ENCODE results near the gene MUC15.

The MUC15 gene
- 0 reads per million in 3 donors for total RNA-seq

DNA sequence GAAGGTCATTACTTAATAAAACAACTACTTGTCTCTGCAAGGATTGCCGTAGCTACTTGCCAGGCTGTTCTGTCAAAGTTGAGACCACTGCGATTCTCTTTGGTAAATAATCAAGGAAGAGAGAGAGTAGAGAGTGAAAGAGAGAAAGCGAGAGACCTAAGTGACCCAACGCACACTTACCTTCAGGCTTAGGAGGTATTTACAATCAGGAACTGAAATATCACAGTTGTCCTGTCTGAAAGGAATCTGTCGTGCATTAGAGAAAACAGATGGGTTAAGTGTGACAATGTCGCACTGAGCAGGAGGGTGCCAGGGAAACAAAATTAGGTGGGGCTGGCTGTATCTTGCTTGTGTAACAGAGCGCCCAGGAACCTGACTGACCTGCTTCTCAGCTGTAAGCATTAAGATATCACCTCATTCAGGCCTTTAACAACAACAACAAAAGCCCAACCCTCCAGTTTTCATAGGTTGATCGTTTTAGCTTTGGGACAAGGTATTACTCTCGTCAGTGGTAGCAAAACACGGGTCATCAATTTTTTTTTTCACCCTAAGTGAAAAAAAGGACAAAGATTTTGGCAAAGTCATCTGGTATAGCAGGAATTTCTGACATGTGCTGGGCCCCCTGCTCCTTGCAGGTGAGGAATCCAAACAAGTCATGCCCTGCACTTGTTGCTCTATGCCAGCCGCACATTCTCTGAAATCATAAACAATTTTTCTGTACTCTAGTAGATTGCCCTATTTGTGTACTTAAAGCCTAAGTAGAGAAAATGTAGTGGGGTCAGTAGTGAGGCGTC lies at the start of gene MUC15:
MUC15 (minus strand) TSS at position 403 of the 794 bp plus-strand sequence. CDS start 5,169 bp downstream, outside the sequence.
- no peak within 1 kb of the TSS for H3K27ac ChIP-seq (ENCODE audit: insufficient read depth, low read length, poor library complexity, severe bottlenecking)
- no peaks in the 10 kb centered on the region for H3K36me3 ChIP-seq (ENCODE audit: control insufficient read depth, insufficient read depth, low read length)
- H3K4me3 ChIP-seq (ENCODE audit: insufficient read depth, low read depth, low read length, poor library complexity, severe bottlenecking) = no peak within 1 kb of the TSS
- DNase-seq = no peak
- no peaks in the 10 kb centered on the region for H3K27me3 ChIP-seq (replicated peaks; ENCODE audit: control insufficient read depth, insufficient read depth, low read length, poor library complexity, severe bottlenecking)
- H3K9me3 ChIP-seq (ENCODE audit: control insufficient read depth, low read length) = no peaks in the 10 kb centered on the region
- H3K4me1 ChIP-seq (ENCODE audit: control insufficient read depth, insufficient read depth, low read length, poor library complexity, severe bottlenecking) = no peaks in the 10 kb centered on the region

DNA sequence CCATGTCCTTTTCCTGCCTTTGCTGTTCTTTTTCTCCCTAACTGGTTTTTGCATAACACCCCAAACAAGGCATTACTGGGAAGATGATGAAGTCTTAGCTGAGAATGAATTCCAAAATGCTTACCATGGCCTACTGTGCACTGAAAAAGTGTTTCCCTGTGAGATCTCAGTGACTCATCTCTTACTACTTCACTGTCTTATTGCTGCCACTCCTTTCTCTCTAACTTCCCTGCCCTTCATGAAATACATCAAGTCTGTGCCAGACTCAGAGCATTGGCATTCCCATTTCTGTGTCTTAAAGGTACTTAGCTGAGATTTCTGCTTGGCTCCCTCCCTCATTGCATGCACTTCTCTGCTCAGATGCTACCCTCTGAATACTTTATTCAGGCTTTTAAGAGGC lies 49.1 kb upstream of the MUC15 start:
- no peak for DNase-seq

GRCh38 chr11:26620282-26621045 lies 48.4 kb upstream of the MUC15 start:
- Histone ChIP-seq H3K27ac (ENCODE audit: insufficient read depth, low read length, poor library complexity, severe bottlenecking) (no peak overlapping the region), H3K36me3 (ENCODE audit: control insufficient read depth, insufficient read depth, low read length) (no peaks in the 10 kb centered on the region), H3K4me1 (ENCODE audit: control insufficient read depth, insufficient read depth, low read length, poor library complexity, severe bottlenecking) (no peaks in the 10 kb centered on the region), H3K9me3 (ENCODE audit: control insufficient read depth, low read length) (no peaks in the 10 kb centered on the region), H3K27me3 (replicated peaks; ENCODE audit: control insufficient read depth, insufficient read depth, low read length, poor library complexity, severe bottlenecking) (no peaks in the 10 kb centered on the region), H3K4me3 (ENCODE audit: insufficient read depth, low read depth, low read length, poor library complexity, severe bottlenecking) (no peak overlapping the region)
- no peak for DNase-seq

More for the DNA sequence above, 49.1 kb upstream of the MUC15 start:
- Histone ChIP-seq H3K4me1 (ENCODE audit: control insufficient read depth, insufficient read depth, low read length, poor library complexity, severe bottlenecking) (no peaks in the 10 kb centered on the region), H3K27ac (ENCODE audit: insufficient read depth, low read length, poor library complexity, severe bottlenecking) (no peak overlapping the region), H3K4me3 (ENCODE audit: insufficient read depth, low read depth, low read length, poor library complexity, severe bottlenecking) (no peak overlapping the region), H3K27me3 (replicated peaks; ENCODE audit: control insufficient read depth, insufficient read depth, low read length, poor library complexity, severe bottlenecking) (no peaks in the 10 kb centered on the region), H3K36me3 (ENCODE audit: control insufficient read depth, insufficient read depth, low read length) (no peaks in the 10 kb centered on the region), H3K9me3 (ENCODE audit: control insufficient read depth, low read length) (no peaks in the 10 kb centered on the region)

DNA sequence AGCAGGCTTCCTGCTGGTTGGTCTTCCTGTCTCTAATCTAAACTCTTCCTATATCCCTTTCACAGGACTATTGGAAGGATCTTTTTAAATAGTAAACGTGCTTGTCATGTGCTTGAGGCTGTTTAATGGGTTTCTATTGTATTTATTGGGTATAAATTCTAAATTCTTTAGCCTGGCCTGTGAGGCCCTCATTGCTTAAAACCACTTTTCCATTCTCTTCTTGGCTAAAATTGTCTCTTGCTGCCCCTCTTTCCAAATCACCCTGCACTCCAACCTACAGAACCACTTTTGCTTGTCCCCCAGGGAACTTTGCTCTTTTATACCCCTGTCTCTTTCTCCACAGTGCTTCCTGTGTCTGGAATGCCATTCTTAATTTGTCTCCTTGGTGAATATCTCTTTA lies 46.4 kb upstream of the MUC15 start:
- no peak overlapping the region for H3K4me3 ChIP-seq (ENCODE audit: insufficient read depth, low read depth, low read length, poor library complexity, severe bottlenecking)
- no peak for DNase-seq
- no peak overlapping the region for H3K27ac ChIP-seq (ENCODE audit: insufficient read depth, low read length, poor library complexity, severe bottlenecking)
- no peaks in the 10 kb centered on the region for H3K9me3 ChIP-seq (ENCODE audit: control insufficient read depth, low read length)
- no peaks in the 10 kb centered on the region for H3K27me3 ChIP-seq (replicated peaks; ENCODE audit: control insufficient read depth, insufficient read depth, low read length, poor library complexity, severe bottlenecking)
- no peaks in the 10 kb centered on the region for H3K4me1 ChIP-seq (ENCODE audit: control insufficient read depth, insufficient read depth, low read length, poor library complexity, severe bottlenecking)
- no peaks in the 10 kb centered on the region for H3K36me3 ChIP-seq (ENCODE audit: control insufficient read depth, insufficient read depth, low read length)

DNA sequence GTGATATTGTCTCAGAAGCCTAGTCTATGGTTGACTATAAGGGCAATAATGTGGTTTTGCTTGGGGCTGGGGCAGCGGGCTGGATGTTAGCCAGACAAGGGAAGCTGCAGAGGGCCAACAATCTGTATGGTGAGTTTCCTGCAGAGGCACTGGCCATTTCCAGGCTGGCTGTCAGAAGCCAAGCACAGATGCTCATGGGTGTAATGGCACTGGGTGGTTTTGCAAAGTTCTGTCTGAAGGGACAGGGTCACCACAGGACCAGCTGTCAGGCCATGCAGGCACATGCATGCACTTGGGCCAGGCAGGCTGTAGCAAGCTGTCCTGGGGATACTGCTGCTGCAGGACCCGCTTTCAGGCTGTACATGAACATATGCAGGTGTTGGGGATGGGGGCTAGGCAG lies 41.7 kb upstream of the MUC15 start:
- Histone ChIP-seq H3K27me3 (replicated peaks; ENCODE audit: control insufficient read depth, insufficient read depth, low read length, poor library complexity, severe bottlenecking) (no peaks in the 10 kb centered on the region), H3K4me3 (ENCODE audit: insufficient read depth, low read depth, low read length, poor library complexity, severe bottlenecking) (no peak overlapping the region), H3K4me1 (ENCODE audit: control insufficient read depth, insufficient read depth, low read length, poor library complexity, severe bottlenecking) (no peaks in the 10 kb centered on the region), H3K9me3 (ENCODE audit: control insufficient read depth, low read length) (no peaks in the 10 kb centered on the region), H3K27ac (ENCODE audit: insufficient read depth, low read length, poor library complexity, severe bottlenecking) (no peak overlapping the region), H3K36me3 (ENCODE audit: control insufficient read depth, insufficient read depth, low read length) (no peaks in the 10 kb centered on the region)
- DNase-seq = no peak

GRCh38 chr11:26608507-26609146 lies 36.6 kb upstream of the MUC15 start:
- no peaks in the 10 kb centered on the region for H3K36me3 ChIP-seq (ENCODE audit: control insufficient read depth, insufficient read depth, low read length)
- no peak for DNase-seq
- H3K9me3 ChIP-seq (ENCODE audit: control insufficient read depth, low read length) = no peaks in the 10 kb centered on the region
- no peak overlapping the region for H3K4me3 ChIP-seq (ENCODE audit: insufficient read depth, low read depth, low read length, poor library complexity, severe bottlenecking)
- H3K4me1 ChIP-seq (ENCODE audit: control insufficient read depth, insufficient read depth, low read length, poor library complexity, severe bottlenecking) = no peaks in the 10 kb centered on the region
- no peak overlapping the region for H3K27ac ChIP-seq (ENCODE audit: insufficient read depth, low read length, poor library complexity, severe bottlenecking)
- no peaks in the 10 kb centered on the region for H3K27me3 ChIP-seq (replicated peaks; ENCODE audit: control insufficient read depth, insufficient read depth, low read length, poor library complexity, severe bottlenecking)

DNA sequence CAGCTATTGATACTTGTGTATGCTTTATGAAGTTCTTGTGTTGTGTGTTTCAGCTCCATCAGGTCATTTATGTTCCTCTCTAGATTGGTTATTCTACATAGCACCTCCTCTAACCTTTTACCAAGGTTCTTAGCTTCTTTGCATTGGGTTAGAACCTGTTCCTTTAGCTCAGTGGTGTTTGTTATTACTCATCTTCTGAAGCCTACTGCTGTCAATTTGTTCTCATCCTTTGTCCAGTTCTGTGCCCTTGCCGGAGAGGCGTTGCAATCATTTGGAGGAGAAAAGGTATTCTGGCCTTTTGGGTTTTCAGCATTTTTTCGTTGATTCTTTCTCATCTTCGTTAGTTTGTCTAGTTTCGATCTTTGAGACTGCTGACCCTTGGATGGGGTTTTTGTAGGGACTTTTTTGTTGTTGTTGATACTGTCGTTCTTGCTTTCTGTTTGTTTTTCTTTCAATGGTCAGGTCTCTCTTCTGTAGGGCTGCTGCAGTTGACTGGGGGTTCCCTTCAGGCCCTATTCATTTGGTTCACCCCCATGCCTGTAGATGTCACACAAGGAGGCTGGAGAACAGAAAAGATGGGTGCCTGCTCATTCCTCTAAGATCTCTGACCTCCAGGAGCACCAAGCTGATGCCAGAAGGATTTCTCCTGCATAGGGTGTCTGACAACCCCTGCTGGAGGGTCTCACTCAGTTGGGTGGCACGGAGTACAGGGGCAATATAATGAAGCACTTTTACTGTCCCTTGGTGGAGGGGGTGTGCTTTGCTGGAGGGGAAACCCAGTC lies 35.9 kb upstream of the MUC15 start:
- no peaks in the 10 kb centered on the region for H3K36me3 ChIP-seq (ENCODE audit: control insufficient read depth, insufficient read depth, low read length)
- DNase-seq = no peak

GRCh38 chr11:26599876-26600434 lies 27.9 kb upstream of the MUC15 start:
- Histone ChIP-seq H3K27ac (ENCODE audit: insufficient read depth, low read length, poor library complexity, severe bottlenecking) (no peak overlapping the region), H3K4me3 (ENCODE audit: insufficient read depth, low read depth, low read length, poor library complexity, severe bottlenecking) (no peak overlapping the region), H3K9me3 (ENCODE audit: control insufficient read depth, low read length) (no peaks in the 10 kb centered on the region), H3K4me1 (ENCODE audit: control insufficient read depth, insufficient read depth, low read length, poor library complexity, severe bottlenecking) (no peaks in the 10 kb centered on the region), H3K36me3 (ENCODE audit: control insufficient read depth, insufficient read depth, low read length) (no peaks in the 10 kb centered on the region), H3K27me3 (replicated peaks; ENCODE audit: control insufficient read depth, insufficient read depth, low read length, poor library complexity, severe bottlenecking) (no peaks in the 10 kb centered on the region)
- DNase-seq = no peak

More for the DNA sequence above, 35.9 kb upstream of the MUC15 start:
- H3K4me3 ChIP-seq (ENCODE audit: insufficient read depth, low read depth, low read length, poor library complexity, severe bottlenecking) = no peak overlapping the region
- H3K4me1 ChIP-seq (ENCODE audit: control insufficient read depth, insufficient read depth, low read length, poor library complexity, severe bottlenecking) = no peaks in the 10 kb centered on the region
- no peaks in the 10 kb centered on the region for H3K27me3 ChIP-seq (replicated peaks; ENCODE audit: control insufficient read depth, insufficient read depth, low read length, poor library complexity, severe bottlenecking)
- H3K27ac ChIP-seq (ENCODE audit: insufficient read depth, low read length, poor library complexity, severe bottlenecking) = no peak overlapping the region
- no peaks in the 10 kb centered on the region for H3K9me3 ChIP-seq (ENCODE audit: control insufficient read depth, low read length)

- Histone ChIP-seq H3K4me1 (ENCODE audit: control insufficient read depth, insufficient read depth, low read length, poor library complexity, severe bottlenecking) (no peaks in the 10 kb centered on the region), H3K9me3 (ENCODE audit: control insufficient read depth, low read length) (no peaks in the 10 kb centered on the region), H3K36me3 (ENCODE audit: control insufficient read depth, insufficient read depth, low read length) (no peaks in the 10 kb centered on the region), H3K27ac (ENCODE audit: insufficient read depth, low read length, poor library complexity, severe bottlenecking) (no peak overlapping the region), H3K4me3 (ENCODE audit: insufficient read depth, low read depth, low read length, poor library complexity, severe bottlenecking) (no peak overlapping the region), H3K27me3 (replicated peaks; ENCODE audit: control insufficient read depth, insufficient read depth, low read length, poor library complexity, severe bottlenecking) (no peaks in the 10 kb centered on the region)
- no peak for DNase-seq
Observed at GRCh38 chr11:26599425-26599824, 27.4 kb upstream of the MUC15 start.
